HUES64 (cell line): ENCODE results near the gene SCO1.

Experiments used
- H3K27ac ChIP-seq: 2 replicates; pipeline ENCODE4 v1.7.0; 2013; ENCODE audit warnings: low read depth, low read length, inconsistent platforms
- H3K27me3 ChIP-seq: 2 replicates; pipeline ENCODE4 v1.6.1; 2013; ENCODE audit warnings: mild to moderate bottlenecking, low read length; ENCODE audit not compliant: insufficient read depth
- H3K36me3 ChIP-seq: 2 replicates; pipeline ENCODE4 v1.6.1; 2013; ENCODE audit warnings: mild to moderate bottlenecking, low read length; ENCODE audit not compliant: insufficient read depth
- H3K4me1 ChIP-seq: 2 replicates; pipeline ENCODE4 v1.6.1; 2013; ENCODE audit warnings: mild to moderate bottlenecking, low read length, moderate library complexity; ENCODE audit not compliant: insufficient read depth
- H3K4me3 ChIP-seq: 2 replicates; pipeline ENCODE4 v1.5.1; 2013; ENCODE audit warnings: mild to moderate bottlenecking, low read length, moderate library complexity
- H3K9ac ChIP-seq: 2 replicates; pipeline ENCODE4 v1.6.1; 2013; ENCODE audit warnings: mild to moderate bottlenecking, low read depth, low read length
- H3K9me3 ChIP-seq: 2 replicates; pipeline ENCODE4 v1.6.1; 2013; ENCODE audit warnings: low read depth, low read length; ENCODE audit not compliant: insufficient read depth
- WGBS: fragments of 150-250, 120-280 bp; methylation state at CpG from one replicate; pipeline ENCODE4 v1.1.7; 2013; ENCODE audit warnings: missing lambda C conversion rate; 5-methylcytosine and 5-hydroxymethylcytosine counted together

Gene SCO1

DNA sequence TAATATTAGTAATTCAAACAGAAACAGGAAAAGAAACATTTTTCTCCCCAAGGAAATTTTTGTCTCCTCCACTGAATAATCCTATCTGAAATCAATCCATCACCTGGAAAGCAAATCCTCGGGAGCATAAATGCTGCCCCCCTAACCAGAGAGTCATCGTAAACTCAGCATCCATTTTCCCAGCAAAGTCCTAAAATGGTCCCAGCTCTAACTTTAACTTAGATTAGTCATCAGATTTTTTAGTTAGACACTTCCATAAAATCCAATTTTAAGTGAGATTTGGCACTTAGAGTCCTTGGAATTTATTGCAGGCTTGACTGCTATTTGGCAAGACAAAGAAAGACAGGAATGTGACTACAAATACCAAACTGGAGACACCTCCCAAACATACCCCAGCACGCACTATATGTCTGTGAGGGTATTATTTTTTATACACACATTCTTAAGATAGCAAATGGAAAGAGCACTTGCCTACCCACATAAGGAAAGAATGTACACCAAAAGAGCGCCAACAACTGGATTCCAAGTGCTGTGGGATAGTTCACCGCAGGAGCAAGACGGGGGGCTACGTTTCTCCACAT lies 15.4 kb downstream of the SCO1 start:
- H3K9me3 ChIP-seq = no peaks in the 10 kb centered on the region
- H3K4me3 ChIP-seq = no peak overlapping the region
- 96% methylated on average over 6 of the region's 7 CpGs for WGBS
- H3K36me3 ChIP-seq = peaks cover 97% of the 10 kb centered on the region
- no peak overlapping the region for H3K9ac ChIP-seq
- no peaks in the 10 kb centered on the region for H3K27me3 ChIP-seq
- no peaks in the 10 kb centered on the region for H3K4me1 ChIP-seq
- H3K27ac ChIP-seq = no peak overlapping the region

- Histone ChIP-seq H3K4me3 (no peak overlapping the region), H3K27ac (no peak overlapping the region), H3K27me3 (no peaks in the 10 kb centered on the region), H3K36me3 (peaks cover 53% of the 10 kb centered on the region), H3K9ac (no peak overlapping the region), H3K9me3 (no peaks in the 10 kb centered on the region), H3K4me1 (no peaks in the 10 kb centered on the region)
- WGBS = 95% methylated on average over 4 of the region's 4 CpGs
These were observed 22.6 kb downstream of the SCO1 start for GRCh38 chr17:10674704-10675103.

DNA sequence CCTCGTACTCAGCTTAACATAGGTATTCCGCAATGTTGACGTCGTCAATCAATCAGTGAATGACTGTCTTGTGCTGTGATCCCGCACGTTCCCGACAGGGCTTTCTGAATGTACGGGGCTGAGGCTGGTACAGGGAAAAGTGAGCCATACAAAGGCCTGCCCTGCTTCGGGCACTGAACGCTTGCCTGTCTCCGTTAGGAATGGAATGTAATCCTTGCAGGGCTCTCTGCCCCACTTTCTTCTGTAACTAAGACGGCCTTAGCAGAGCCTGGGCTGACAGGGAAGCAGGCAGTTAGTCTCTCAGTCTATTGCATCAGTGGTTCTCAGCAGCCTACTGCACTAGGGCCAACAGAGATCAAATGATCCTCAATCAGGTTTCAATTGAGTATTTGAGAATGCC lies 24.0 kb downstream of the SCO1 start:
- Histone ChIP-seq H3K9me3 (no peaks in the 10 kb centered on the region), H3K4me1 (no peaks in the 10 kb centered on the region), H3K36me3 (peaks cover 39% of the 10 kb centered on the region), H3K27me3 (no peaks in the 10 kb centered on the region), H3K27ac (no peak overlapping the region), H3K4me3 (no peak overlapping the region), H3K9ac (no peak overlapping the region)
- 92% methylated on average over 12 of the region's 12 CpGs for WGBS

GRCh38 chr17:10668775-10669174 lies 28.6 kb downstream of the SCO1 start:
- 88% methylated on average over 1 of the region's 1 CpG for WGBS
- Histone ChIP-seq H3K4me3 (no peak overlapping the region), H3K9me3 (no peaks in the 10 kb centered on the region), H3K27ac (no peak overlapping the region), H3K27me3 (no peaks in the 10 kb centered on the region), H3K36me3 (no peaks in the 10 kb centered on the region; the same call in 1 of the 2 replicates), H3K9ac (no peak overlapping the region), H3K4me1 (no peaks in the 10 kb centered on the region)

DNA sequence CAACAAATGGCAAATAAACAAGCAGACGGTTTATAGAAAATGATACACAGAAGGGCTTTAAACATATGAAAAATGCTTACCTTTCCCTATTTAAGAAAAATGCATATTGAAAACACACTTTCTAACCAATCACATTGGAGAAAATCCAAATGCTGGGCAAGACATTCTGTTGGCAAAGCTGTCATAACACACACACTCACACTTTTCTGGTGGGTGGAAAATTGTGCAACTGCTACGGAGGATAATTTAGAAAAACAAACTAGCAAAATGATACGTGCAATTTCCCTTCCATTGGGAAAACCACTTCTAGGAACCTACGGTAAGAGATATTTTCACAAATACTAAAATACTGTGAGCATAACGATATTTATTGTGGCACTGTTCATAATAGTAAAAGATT lies 30.4 kb downstream of the SCO1 start:
- no peak overlapping the region for H3K4me3 ChIP-seq
- H3K36me3 ChIP-seq = no peaks in the 10 kb centered on the region
- H3K9me3 ChIP-seq = no peaks in the 10 kb centered on the region
- 86% methylated on average over 4 of the region's 5 CpGs for WGBS
- no peak overlapping the region for H3K27ac ChIP-seq
- H3K4me1 ChIP-seq = no peaks in the 10 kb centered on the region
- H3K9ac ChIP-seq = no peak overlapping the region
- H3K27me3 ChIP-seq = no peaks in the 10 kb centered on the region

DNA sequence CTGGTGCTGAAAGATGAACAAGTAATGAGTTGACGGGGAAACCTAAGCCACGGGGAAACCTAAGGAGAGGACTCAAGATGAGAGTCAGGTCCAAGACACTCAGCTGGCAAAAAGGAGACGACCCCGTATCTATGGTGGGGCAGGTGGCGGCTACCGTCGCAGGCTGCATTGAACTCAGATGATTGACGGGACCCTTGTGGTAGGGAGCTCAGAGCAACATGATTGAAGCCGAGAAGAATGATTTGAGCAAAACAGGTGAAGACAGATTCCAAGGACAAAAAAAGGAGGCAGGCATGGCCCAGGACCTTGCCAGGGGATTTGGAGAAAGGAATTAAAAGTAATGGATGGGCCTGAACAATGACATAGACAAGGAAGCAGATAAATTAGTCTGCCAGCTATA lies 32.8 kb downstream of the SCO1 start:
- H3K9me3 ChIP-seq = no peaks in the 10 kb centered on the region

GRCh38 chr17:10663231-10663630 lies 34.1 kb downstream of the SCO1 start:
- WGBS = 92% methylated on average over 6 of the region's 6 CpGs
- no peaks in the 10 kb centered on the region for H3K36me3 ChIP-seq

More for the DNA sequence above, 32.8 kb downstream of the SCO1 start:
- WGBS = 93% methylated on average over 9 of the region's 9 CpGs
- H3K4me3 ChIP-seq = no peak overlapping the region
- no peak overlapping the region for H3K27ac ChIP-seq
- no peak overlapping the region for H3K9ac ChIP-seq
- no peaks in the 10 kb centered on the region for H3K4me1 ChIP-seq
- H3K27me3 ChIP-seq = no peaks in the 10 kb centered on the region
- no peaks in the 10 kb centered on the region for H3K36me3 ChIP-seq

DNA sequence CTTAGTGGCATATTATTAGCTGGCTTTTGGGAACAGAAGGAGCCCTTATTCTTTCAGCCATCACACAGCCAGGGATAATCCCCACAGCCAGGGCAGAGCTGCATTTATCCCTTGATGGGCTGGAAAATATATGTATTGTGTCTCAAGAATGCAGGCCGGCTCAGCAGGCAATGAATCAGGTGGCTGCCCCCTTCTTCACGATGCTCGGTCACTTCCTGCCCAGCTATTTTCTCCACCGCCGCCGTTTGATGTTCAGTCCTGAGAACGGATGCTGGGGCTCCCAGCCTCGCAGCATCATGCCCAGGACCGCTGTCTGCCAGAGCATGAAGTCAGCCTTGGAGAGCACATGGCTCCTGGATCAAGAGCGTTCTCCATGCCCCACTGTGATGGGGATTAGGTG lies 35.9 kb downstream of the SCO1 start:
- H3K4me1 ChIP-seq = no peaks in the 10 kb centered on the region
- no peaks in the 10 kb centered on the region for H3K9me3 ChIP-seq
- H3K36me3 ChIP-seq = no peaks in the 10 kb centered on the region
- 93% methylated on average over 10 of the region's 10 CpGs for WGBS
- no peaks in the 10 kb centered on the region for H3K27me3 ChIP-seq
- no peak overlapping the region for H3K4me3 ChIP-seq
- no peak overlapping the region for H3K27ac ChIP-seq
- no peak overlapping the region for H3K9ac ChIP-seq

More at GRCh38 chr17:10663231-10663630, 34.1 kb downstream of the SCO1 start:
- Histone ChIP-seq H3K27ac (no peak overlapping the region), H3K4me1 (no peaks in the 10 kb centered on the region), H3K27me3 (no peaks in the 10 kb centered on the region), H3K9me3 (no peaks in the 10 kb centered on the region), H3K9ac (no peak overlapping the region), H3K4me3 (no peak overlapping the region)

GRCh38 chr17:10657879-10658278 lies 39.5 kb downstream of the SCO1 start:
- Histone ChIP-seq H3K4me1 (no peaks in the 10 kb centered on the region), H3K9me3 (no peaks in the 10 kb centered on the region), H3K27me3 (no peaks in the 10 kb centered on the region), H3K27ac (no peak overlapping the region), H3K36me3 (no peaks in the 10 kb centered on the region), H3K4me3 (no peak overlapping the region), H3K9ac (no peak overlapping the region)
- 92% methylated on average over 10 of the region's 10 CpGs for WGBS

- H3K27ac ChIP-seq = no peak within 1 kb of the TSS
- no peaks in the 10 kb centered on the region for H3K36me3 ChIP-seq
- no peaks in the 10 kb centered on the region for H3K4me1 ChIP-seq
- WGBS = 90% methylated on average over 15 of the region's 15 CpGs
- H3K9me3 ChIP-seq = no peaks in the 10 kb centered on the region
- no peak within 1 kb of the TSS for H3K9ac ChIP-seq
- H3K27me3 ChIP-seq = no peaks in the 10 kb centered on the region
- H3K4me3 ChIP-seq = no peak within 1 kb of the TSS
These were observed 40.2 kb downstream of the SCO1 start, which contains the start of gene MYH3 for GRCh38 chr17:10657148-10657547. MYH3 (minus strand) TSS chr17:10657309; CDS start chr17:10655064, 2,245 bp downstream.

GRCh38 chr17:10653987-10654386 lies 43.3 kb downstream of the SCO1 start:
- no peaks in the 10 kb centered on the region for H3K4me1 ChIP-seq
- no peak overlapping the region for H3K27ac ChIP-seq
- no peak overlapping the region for H3K9ac ChIP-seq
- no peaks in the 10 kb centered on the region for H3K9me3 ChIP-seq
- H3K36me3 ChIP-seq = no peaks in the 10 kb centered on the region
- no peaks in the 10 kb centered on the region for H3K27me3 ChIP-seq
- no peak overlapping the region for H3K4me3 ChIP-seq
- 93% methylated on average over 5 of the region's 5 CpGs for WGBS
